Measurements from ENCODE around the gene AGBL4.

GRCh38 chr1:49356594-49356993 is 667.2 kb downstream of the AGBL4 start:
- TF ChIP-seq CTCF (IDR thresholded peaks at IDR 0.05) = no peak
- no peak for TF ChIP-seq ZFX (IDR thresholded peaks at IDR 0.05; ENCODE audit: borderline replicate concordance)

All from 22Rv1 (cell line).